Measurements from ENCODE around the gene NCKAP5. TPM values are rescaled to one million over a fixed set of nuclear protein-coding genes. Genes with fewer than 3 reads are reported as not detected.

NCKAP5 gene
- polyA plus RNA-seq, 2 of the 4 experiments (the other 2 are of a cell fraction): 3.0 to 4.1 TPM

DNA sequence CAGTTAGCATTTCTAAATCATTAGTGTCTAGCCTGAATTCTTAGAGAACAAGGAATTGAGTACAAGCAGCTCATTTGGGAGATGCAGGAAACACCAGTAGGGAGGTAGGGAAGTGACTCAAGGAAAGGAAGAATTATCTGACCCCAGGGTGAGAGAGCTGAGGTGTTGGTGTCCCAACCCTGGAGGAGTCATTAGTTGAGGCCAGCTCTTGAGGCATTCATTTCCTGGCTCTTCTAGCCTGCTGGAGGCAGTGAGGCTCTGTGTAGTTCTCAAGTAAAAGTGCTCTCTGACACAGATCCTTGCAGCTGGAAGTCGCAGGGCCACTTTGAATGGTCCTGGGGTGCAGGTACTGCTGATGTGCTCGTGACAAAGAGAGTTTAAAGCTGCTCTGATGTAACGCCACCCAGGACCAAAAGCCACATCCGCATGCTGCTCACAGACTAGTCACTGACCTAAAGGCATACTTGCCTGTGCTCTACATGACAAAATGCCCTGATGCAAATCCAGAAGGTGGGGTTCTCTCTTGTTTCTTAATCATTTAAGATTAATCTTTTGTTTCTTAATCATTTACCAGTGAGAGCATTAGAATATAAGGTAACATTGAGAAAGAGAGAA is 598.8 kb downstream of the NCKAP5 start:
- CTCF ChIA-PET: interaction anchor here (0.9 kb wide), 1 partner anchor 20 kb away, joined by 3 read pairs; no protein-coding TSS in a partner anchor
- DNase-seq (ENCODE audit: low read depth in 1 of 2, low spot score in 1 of 2): no peak
- ATAC-seq: no peak
- H3K4me1 ChIP-seq: no peaks in the 10 kb centered on the region
- H3K27ac ChIP-seq: no peak overlapping the region
- TF ChIP-seq NPAS2 (CRISPR knock-in tag; IDR thresholded peaks at IDR 0.05; ENCODE audit: borderline replicate concordance): no peak
- no peak for TF ChIP-seq EP300 (IDR thresholded peaks at IDR 0.05)
- TF ChIP-seq, protein P1, sequence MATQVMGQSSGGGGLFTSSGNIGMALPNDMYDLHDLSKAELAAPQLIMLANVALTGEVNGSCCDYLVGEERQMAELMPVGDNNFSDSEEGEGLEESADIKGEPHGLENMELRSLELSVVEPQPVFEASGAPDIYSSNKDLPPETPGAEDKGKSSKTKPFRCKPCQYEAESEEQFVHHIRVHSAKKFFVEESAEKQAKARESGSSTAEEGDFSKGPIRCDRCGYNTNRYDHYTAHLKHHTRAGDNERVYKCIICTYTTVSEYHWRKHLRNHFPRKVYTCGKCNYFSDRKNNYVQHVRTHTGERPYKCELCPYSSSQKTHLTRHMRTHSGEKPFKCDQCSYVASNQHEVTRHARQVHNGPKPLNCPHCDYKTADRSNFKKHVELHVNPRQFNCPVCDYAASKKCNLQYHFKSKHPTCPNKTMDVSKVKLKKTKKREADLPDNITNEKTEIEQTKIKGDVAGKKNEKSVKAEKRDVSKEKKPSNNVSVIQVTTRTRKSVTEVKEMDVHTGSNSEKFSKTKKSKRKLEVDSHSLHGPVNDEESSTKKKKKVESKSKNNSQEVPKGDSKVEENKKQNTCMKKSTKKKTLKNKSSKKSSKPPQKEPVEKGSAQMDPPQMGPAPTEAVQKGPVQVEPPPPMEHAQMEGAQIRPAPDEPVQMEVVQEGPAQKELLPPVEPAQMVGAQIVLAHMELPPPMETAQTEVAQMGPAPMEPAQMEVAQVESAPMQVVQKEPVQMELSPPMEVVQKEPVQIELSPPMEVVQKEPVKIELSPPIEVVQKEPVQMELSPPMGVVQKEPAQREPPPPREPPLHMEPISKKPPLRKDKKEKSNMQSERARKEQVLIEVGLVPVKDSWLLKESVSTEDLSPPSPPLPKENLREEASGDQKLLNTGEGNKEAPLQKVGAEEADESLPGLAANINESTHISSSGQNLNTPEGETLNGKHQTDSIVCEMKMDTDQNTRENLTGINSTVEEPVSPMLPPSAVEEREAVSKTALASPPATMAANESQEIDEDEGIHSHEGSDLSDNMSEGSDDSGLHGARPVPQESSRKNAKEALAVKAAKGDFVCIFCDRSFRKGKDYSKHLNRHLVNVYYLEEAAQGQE (IDR thresholded peaks at IDR 0.05): no peak
- TF ChIP-seq, protein P2, sequence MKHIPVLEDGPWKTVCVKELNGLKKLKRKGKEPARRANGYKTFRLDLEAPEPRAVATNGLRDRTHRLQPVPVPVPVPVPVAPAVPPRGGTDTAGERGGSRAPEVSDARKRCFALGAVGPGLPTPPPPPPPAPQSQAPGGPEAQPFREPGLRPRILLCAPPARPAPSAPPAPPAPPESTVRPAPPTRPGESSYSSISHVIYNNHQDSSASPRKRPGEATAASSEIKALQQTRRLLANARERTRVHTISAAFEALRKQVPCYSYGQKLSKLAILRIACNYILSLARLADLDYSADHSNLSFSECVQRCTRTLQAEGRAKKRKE (CRISPR knock-in tag; IDR thresholded peaks at IDR 0.05; ENCODE audit: low read depth): no peak
- POLR2A ChIA-PET: no interaction called here
- no peak for FAIRE-seq
- H3K4me2 ChIP-seq: no peak overlapping the region
- no peak overlapping the region for H3K4me3 ChIP-seq
- H3K9me3 ChIP-seq: no peaks in the 10 kb centered on the region
- WGBS (ENCODE audit: missing lambda C conversion rate): 59% methylated on average over 4 of the region's 4 CpGs

DNA sequence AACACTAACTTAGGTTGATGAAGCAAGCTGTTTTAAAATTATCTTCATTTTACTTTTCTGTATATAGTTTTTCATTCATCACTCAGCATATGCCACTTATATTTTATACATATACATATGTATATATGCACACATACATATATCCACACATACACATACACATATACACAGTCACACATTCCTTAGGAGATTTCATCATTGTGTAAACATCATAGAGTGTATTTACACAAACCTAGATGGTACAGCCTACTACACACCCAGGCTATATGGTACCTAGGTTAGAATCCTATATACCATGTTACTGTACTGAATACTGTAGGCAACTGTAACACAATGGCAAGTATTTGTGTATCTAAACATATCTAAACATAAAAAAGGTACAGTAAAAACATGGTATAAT is 602.8 kb downstream of the NCKAP5 start:
- Histone ChIP-seq H3K4me1 (no peaks in the 10 kb centered on the region), H3K27ac (no peak overlapping the region), H3K4me3 (no peak overlapping the region), H3K9me3 (no peaks in the 10 kb centered on the region), H3K4me2 (no peak overlapping the region)
- FAIRE-seq: no peak
- no peak for DNase-seq (ENCODE audit: low read depth in 1 of 2, low spot score in 1 of 2)
- POLR2A ChIA-PET: no interaction called here
- no peak for ATAC-seq
- CTCF ChIA-PET: interaction anchor here (0.6 to 1.6 kb wide), 3 partner anchors 13 to 1614 kb away, joined by 3 read pairs; no protein-coding TSS in a partner anchor
- TF ChIP-seq, protein P3, sequence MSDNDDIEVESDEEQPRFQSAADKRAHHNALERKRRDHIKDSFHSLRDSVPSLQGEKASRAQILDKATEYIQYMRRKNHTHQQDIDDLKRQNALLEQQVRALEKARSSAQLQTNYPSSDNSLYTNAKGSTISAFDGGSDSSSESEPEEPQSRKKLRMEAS (IDR thresholded peaks at IDR 0.05): no peak
- TF ChIP-seq KDM1A (IDR thresholded peaks at IDR 0.05; ENCODE audit: low read depth) (no peak), ZFP36 (IDR thresholded peaks at IDR 0.05; ENCODE audit: borderline replicate concordance, partially characterized antibody) (no peak), CHD2 (IDR thresholded peaks at IDR 0.05; ENCODE audit: low read length, partially characterized antibody) (no peak)
- TF ChIP-seq, protein P4, sequence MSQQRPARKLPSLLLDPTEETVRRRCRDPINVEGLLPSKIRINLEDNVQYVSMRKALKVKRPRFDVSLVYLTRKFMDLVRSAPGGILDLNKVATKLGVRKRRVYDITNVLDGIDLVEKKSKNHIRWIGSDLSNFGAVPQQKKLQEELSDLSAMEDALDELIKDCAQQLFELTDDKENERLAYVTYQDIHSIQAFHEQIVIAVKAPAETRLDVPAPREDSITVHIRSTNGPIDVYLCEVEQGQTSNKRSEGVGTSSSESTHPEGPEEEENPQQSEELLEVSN (IDR thresholded peaks at IDR 0.05; ENCODE audit: borderline replicate concordance, low read depth): no peak
- TF ChIP-seq, protein P5, sequence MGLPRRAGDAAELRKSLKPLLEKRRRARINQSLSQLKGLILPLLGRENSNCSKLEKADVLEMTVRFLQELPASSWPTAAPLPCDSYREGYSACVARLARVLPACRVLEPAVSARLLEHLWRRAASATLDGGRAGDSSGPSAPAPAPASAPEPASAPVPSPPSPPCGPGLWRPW (IDR thresholded peaks at IDR 0.05): no peak

DNA sequence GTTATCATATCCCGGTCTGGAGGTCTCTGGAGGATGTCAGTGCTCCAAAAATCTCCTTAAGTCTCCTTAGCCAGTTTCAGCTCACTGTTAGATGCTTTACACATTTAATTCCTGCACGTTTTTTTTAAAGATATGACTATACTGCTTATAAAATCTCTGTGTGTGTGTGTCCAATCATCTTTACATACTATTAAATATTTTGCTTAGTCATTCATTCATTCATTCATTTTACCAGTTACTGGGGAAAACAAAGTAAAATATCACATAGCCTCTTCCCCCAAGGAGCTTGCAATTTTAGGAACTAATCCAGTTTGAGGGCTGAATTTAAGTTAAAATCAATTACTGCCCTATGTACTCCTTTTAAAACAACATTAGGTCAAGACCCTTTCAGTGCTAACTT is 605.1 kb downstream of the NCKAP5 start:
- Histone ChIP-seq H3K27ac (no peak overlapping the region), H3K9me3 (no peaks in the 10 kb centered on the region), H3K4me1 (no peaks in the 10 kb centered on the region), H3K4me2 (no peak overlapping the region), H3K4me3 (no peak overlapping the region)
- TF ChIP-seq, protein P5 (IDR thresholded peaks at IDR 0.05): no peak
- peak; percentile 64 for TF ChIP-seq MAFK (IDR thresholded peaks at IDR 0.05; ENCODE audit: partially characterized antibody)
- POLR2A ChIA-PET: no interaction called here
- 48% methylated on average over 2 of the region's 2 CpGs for WGBS (ENCODE audit: missing lambda C conversion rate)
- DNase-seq (ENCODE audit: low read depth in 1 of 2, low spot score in 1 of 2): no peak
- no peak for FAIRE-seq
- CTCF ChIA-PET: interaction anchor here (1.5 kb wide), 1 partner anchor 29 kb away, joined by 4 read pairs; no protein-coding TSS in a partner anchor
- no peak for ATAC-seq

DNA sequence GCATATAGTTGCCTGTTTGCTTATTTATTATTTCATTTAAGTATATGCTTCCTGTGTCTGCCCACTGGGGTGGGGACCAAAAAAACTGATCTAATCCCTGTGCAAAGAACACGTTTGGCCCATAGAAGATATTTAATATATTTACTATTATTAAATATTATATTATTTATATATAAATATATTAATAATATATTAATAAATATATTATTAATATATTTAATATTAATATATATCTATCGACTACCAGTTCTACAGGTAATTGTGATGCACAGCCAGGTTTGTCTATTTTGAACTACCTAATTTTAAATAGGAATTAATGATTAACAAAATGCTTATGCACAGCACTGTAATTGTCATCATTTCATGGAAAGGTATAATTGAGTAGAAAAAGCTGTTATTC is 609.4 kb downstream of the NCKAP5 start:
- no peak overlapping the region for H3K27ac ChIP-seq
- H3K4me2 ChIP-seq: no peak overlapping the region
- H3K4me3 ChIP-seq: no peak overlapping the region
- ChIA-PET CTCF (no interaction called here), POLR2A (no interaction called here)
- no peak for DNase-seq (ENCODE audit: low read depth in 1 of 2, low spot score in 1 of 2)
- no peaks in the 10 kb centered on the region for H3K4me1 ChIP-seq
- FAIRE-seq: no peak
- WGBS (ENCODE audit: missing lambda C conversion rate): 38% methylated on average over 2 of the region's 2 CpGs
- no peak for ATAC-seq
- H3K9me3 ChIP-seq: no peaks in the 10 kb centered on the region
- no peak for TF ChIP-seq MAFK (IDR thresholded peaks at IDR 0.05; ENCODE audit: partially characterized antibody)
- no peak for TF ChIP-seq MAZ (IDR thresholded peaks at IDR 0.05; ENCODE audit: borderline replicate concordance, low read depth, low read length)
- no peak for TF ChIP-seq KDM1A (IDR thresholded peaks at IDR 0.05; ENCODE audit: low read depth)
- TF ChIP-seq, protein P6, sequence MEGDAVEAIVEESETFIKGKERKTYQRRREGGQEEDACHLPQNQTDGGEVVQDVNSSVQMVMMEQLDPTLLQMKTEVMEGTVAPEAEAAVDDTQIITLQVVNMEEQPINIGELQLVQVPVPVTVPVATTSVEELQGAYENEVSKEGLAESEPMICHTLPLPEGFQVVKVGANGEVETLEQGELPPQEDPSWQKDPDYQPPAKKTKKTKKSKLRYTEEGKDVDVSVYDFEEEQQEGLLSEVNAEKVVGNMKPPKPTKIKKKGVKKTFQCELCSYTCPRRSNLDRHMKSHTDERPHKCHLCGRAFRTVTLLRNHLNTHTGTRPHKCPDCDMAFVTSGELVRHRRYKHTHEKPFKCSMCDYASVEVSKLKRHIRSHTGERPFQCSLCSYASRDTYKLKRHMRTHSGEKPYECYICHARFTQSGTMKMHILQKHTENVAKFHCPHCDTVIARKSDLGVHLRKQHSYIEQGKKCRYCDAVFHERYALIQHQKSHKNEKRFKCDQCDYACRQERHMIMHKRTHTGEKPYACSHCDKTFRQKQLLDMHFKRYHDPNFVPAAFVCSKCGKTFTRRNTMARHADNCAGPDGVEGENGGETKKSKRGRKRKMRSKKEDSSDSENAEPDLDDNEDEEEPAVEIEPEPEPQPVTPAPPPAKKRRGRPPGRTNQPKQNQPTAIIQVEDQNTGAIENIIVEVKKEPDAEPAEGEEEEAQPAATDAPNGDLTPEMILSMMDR (IDR thresholded peaks at IDR 0.05): no peak
- no peak for TF ChIP-seq FOXS1 (CRISPR knock-in tag; IDR thresholded peaks at IDR 0.05)
- TF ChIP-seq, protein P7, sequence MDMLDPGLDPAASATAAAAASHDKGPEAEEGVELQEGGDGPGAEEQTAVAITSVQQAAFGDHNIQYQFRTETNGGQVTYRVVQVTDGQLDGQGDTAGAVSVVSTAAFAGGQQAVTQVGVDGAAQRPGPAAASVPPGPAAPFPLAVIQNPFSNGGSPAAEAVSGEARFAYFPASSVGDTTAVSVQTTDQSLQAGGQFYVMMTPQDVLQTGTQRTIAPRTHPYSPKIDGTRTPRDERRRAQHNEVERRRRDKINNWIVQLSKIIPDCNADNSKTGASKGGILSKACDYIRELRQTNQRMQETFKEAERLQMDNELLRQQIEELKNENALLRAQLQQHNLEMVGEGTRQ (IDR thresholded peaks at IDR 0.05): no peak
- TF ChIP-seq HEYL (CRISPR knock-in tag; IDR thresholded peaks at IDR 0.05): no peak
- TF ChIP-seq RARB (CRISPR knock-in tag; IDR thresholded peaks at IDR 0.05): no peak
- TF ChIP-seq BHLHE40 (IDR thresholded peaks at IDR 0.05; ENCODE audit: low read depth, low read length): no peak
- TF ChIP-seq, protein P4 (IDR thresholded peaks at IDR 0.05; ENCODE audit: borderline replicate concordance, low read depth): no peak
- no peak for TF ChIP-seq TP53 (CRISPR knock-in tag; IDR thresholded peaks at IDR 0.05)

Measured in A549 (cell line).